Keratinocyte (primary cell): ENCODE data around the gene HELZ.

Experiments used
- CTCF ChIP-seq, 3 experiments: IDR thresholded peaks in 1 of 3; conservative IDR thresholded peaks in 1 of 3; optimal IDR thresholded peaks in 1 of 3; 2 replicates in 2 of 3; 3 replicates in 1 of 3; pipeline versions ENCODE3 to v1.5.1; 2011; ENCODE audit warnings: low read length in 3 of 3, mild to moderate bottlenecking in 3 of 3, moderate library complexity in 2 of 3, control low read depth in 1 of 3, inconsistent platforms in 1 of 3; ENCODE audit not compliant: insufficient read depth in 2 of 3; ENCODE audit errors: extremely low read depth in 1 of 3
- EZH2 ChIP-seq: IDR thresholded peaks from one replicate; pipeline ENCODE4 v1.6.1; 2012; ENCODE audit warnings: inconsistent platforms, mild to moderate bottlenecking, low read length, moderate library complexity

DNA sequence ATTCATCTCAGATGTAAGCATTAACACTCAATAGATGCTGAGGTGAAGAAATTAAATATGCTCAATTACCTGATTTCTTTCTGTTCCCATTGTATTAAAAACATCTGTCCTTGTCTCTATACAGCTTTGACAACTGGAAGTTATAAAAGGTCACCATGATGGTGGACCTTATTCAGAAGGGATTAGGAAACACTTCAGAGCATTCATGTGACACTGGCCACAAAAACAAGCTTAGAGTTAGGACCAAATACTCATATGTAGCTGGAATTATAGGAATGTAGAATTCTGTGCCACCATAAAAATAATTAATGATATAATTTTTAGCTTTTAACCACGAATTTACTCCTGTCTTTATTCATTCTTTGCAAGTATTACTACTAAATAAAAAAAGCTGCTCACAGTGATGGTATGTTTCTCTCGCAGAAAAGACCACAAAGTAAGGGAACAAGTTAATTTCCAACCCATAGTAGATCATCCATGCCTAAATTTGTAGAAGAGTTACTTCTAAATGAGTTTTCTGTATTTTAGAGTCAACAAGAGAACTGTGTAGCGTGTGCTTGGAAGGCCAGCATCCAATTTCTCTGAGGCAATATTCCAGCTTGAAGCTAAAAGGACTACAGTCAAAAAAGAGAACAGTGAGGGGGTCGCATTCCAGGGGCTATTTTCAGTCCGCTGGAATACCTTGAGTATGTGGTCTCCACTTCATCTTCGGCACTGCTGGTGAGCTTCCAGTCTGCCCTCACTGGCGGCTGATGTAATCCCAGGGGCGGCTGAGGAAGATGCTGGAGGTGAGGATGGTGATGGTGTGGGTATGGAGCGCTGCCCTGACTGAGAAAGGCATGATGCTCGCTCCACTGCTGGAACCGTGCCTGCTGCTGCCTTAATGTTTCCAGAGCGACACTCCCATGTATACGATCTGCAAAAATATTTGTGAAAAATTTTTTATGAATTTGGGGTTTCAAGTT lies 136.9 kb downstream of the HELZ start:
- TF ChIP-seq EZH2 (no peak), CTCF (optimal IDR thresholded peaks at IDR 0.05 in 1 of 3, IDR thresholded peaks at IDR 0.05 in 1 of 3, conservative IDR thresholded peaks at IDR 0.05 in 1 of 3; ENCODE audit: extremely low read depth in 1 of 3, insufficient read depth in 2 of 3, low read length in 3 of 3) (no peak)
